SIG-M5 treated with dmso at 0.1 percent for 504 hours (cell line): ENCODE data around the gene CDKL5.
"Not testable (repeated sequence)": the region's sequence is repeated elsewhere in the genome, so short reads cannot be mapped to it uniquely, and the experiment has no call there.

Source experiments
- DNase-seq: peaks from one replicate; lab custom pipeline; 2025; ENCODE audit not compliant: unreplicated experiment; lab: John Stamatoyannopoulos, UW

Gene CDKL5

DNA sequence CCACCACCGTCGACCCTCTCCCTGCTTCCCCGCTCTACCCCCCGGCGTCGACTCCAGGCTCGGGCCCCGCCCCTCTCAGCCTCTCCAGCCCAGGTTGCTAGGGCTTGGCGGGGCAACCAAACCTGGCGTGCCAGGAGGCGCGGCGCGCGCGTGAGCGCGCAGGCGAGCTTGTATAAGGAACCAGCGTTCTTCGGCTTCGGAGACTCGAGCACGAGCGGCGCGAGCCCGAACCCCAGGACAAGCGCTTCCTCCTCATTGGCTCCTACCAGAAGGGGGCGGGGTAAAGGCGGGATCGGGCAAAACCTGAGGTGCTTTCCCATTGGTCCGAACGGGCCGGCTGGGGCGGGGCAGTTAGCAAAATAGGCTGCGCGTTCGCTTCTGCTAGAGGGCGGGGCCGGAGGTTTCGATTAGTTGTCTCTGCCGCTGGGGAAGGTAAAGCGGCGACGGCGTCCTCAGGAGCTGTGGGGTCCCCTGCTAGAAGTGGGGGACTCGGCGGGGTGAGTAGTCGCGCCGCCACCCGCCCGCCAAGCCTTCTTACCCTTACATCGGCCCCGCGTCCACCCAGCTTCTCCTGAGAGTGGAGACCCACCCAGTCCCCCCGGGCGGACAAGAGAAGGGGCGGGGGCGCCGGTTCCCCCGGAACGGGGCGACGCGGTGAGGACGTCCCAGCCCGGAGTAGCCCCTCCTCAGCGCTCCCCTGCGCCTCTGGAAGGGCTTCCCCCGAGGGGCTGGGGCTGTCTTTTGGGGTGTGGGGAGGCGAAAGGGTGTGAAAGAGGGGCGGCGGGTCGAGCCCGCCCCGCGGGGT, at the start of gene CDKL5:
CDKL5 (plus strand) TSS at position 410 of the 805 bp plus-strand sequence. CDS start 81,489 bp downstream, outside the sequence.
- peak; percentile 94 for DNase-seq

DNA sequence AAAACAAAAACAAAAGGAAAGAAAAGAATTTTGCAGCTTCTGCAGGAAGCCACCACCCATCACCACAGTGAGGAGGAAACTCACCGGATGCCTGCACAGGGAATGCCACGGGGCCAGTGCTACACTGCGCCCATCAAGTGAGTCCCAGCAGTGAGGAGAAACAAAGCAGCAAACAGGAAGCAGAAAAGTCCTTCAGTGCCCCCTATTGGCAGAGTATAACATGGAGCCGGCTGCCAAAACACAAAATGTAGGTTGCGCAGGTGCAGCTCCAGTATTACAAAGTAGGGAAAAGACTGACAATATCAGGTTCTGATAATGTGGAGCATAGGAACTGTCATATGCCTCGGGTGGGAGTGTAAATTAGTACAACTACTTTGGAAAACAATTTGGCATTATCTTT, 47.6 kb upstream of the CDKL5 start:
- peak; percentile 8 for DNase-seq

DNA sequence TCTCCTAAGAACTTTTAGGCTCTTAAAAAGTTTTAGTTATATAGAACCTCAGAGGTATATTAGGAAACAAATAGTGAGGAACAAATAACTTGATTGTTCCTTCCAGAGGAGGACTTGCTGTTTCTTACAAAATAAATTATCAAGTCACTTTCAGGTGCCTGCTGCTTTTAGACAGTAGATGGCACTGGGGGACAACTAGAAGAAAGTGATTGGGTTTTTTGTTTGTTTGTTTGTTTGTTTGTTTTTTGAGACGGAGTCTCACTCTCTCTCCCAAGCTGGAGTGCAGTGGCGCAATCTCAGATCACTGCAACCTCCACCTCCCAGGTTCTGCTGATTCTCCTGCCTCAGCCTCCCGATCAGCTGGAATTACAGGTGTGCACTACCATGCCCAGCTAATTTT, 35.4 kb upstream of the CDKL5 start:
- peak; percentile 4 for DNase-seq

- peak; percentile 32 for DNase-seq
Observed at GRCh38 chrX:18390941-18391538, 34.4 kb upstream of the CDKL5 start.

- no peak for DNase-seq
Observed at GRCh38 chrX:18394477-18394876, 30.9 kb upstream of the CDKL5 start.

GRCh38 chrX:18401848-18402213, 23.6 kb upstream of the CDKL5 start:
- no peak for DNase-seq

GRCh38 chrX:18406531-18407266, 18.7 kb upstream of the CDKL5 start:
- DNase-seq, result no peak

GRCh38 chrX:18410038-18410437, 15.4 kb upstream of the CDKL5 start:
- no peak for DNase-seq

GRCh38 chrX:18415386-18415785, 10.0 kb upstream of the CDKL5 start:
- no peak for DNase-seq

GRCh38 chrX:18422325-18422724, 3.1 kb upstream of the CDKL5 start:
- DNase-seq, result no peak

DNA sequence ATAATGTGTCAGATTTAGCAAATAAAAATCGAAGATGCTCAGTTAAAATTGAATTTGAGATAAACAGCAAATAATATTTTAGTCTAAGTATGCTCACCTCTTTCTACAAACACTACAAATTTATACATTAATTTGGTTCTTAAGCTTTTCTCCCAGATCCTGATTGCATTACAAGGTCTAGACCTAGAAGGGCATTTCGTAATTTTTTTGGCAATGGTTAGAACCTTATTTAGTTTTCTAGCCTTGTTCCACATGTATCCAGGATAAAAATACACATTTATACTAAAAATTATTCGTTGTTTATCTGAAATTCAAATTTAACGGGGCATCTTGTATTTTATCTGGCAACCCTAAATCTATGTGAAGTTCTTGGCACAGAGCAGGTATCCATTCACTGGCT, 2.5 kb upstream of the CDKL5 start:
- DNase-seq, result no peak

GRCh38 chrX:18424482-18425198, 768 bp upstream of the CDKL5 start:
- no peak for DNase-seq

GRCh38 chrX:18426004-18426320, 554 bp downstream of the CDKL5 start:
- DNase-seq, result no peak

DNA sequence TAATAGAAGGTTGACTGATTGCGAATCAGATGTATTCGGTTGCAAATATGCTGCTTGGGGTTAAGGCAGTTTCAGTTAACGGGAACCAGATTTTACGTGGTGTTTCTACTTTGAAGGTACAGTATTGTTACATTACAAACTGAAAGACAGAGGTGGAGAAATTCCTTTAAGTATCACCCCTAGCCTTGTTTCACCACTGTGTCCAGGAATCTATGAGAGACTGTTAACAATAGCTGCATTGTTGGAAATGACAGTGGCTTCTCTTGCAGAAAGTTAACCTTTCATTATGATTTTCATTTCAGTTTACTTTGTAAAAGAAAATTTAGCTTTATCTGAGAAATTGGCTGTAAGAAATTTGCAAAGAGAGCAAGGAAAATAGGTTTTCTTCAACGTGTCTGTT, 2.6 kb downstream of the CDKL5 start:
- DNase-seq, result no peak

GRCh38 chrX:18433288-18433687, 7.9 kb downstream of the CDKL5 start:
- DNase-seq, result not testable (repeated sequence)

GRCh38 chrX:18434896-18435295, 9.5 kb downstream of the CDKL5 start:
- no peak for DNase-seq

- no peak for DNase-seq
Observed at GRCh38 chrX:18436017-18436416, 10.6 kb downstream of the CDKL5 start.

DNA sequence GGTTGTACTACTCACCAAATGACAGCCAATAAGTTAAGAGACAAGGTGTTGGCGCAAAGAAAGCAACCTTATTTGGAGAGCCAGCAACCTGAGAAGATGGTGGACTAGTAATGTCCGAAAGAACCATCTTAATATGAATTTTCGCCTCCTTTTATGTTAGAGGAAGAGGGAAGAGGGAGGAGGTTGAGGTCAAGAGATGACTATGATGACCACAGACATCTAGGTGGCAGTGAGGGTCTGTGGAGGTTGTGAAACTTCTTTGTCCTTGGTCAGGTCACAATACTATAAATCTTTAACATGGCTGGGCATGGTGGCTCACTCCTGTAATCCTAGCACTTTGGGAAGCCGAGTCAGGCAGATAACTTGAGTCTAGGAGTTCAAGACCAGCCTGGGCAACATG, 15.4 kb downstream of the CDKL5 start:
- DNase-seq, result no peak

- DNase-seq, result no peak
Observed at GRCh38 chrX:18441780-18442367, 16.5 kb downstream of the CDKL5 start.

- no peak for DNase-seq
Observed at GRCh38 chrX:18448416-18448815, 23.0 kb downstream of the CDKL5 start.

GRCh38 chrX:18449236-18449635, 23.8 kb downstream of the CDKL5 start:
- DNase-seq, result no peak
